ENCODE measurements around the gene SALL3. TPM values are rescaled to one million over a fixed set of nuclear protein-coding genes. Genes with fewer than 3 reads are reported as not detected.

SALL3 gene
- total and polyA plus RNA-seq, 2 of the 8 experiments (the other 6 are each of a cell fraction or from before 2014, with no cell fraction given), result 10.5 to 46.4 TPM

DNA sequence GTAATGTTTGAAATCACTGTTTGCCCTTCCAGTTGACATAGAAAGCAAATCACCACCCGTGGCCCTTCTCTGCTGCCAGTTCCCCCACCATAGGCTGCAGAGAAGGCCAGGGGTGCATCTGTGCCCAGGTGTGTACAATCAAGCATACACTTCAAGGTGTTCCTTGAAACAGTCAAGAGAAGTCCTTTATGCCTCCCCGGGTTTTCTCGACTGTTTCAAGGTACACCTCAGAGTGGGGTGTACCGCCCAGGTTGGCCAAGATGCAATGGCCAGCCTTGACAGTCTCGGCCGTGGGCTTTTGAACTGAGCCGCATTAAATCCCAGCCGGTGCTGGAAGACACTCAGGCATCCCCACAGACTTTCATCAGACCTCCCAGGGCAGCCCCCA is 68.6 kb downstream of the SALL3 start:
- ChIA-PET POLR2A (ENCODE audit: partially characterized antibody) (no interaction called here), CTCF (ENCODE audit: partially characterized antibody) (interaction anchor here (1.3 to 1.5 kb wide), 2 partner anchors 10 to 21 kb away, joined by 3 to 6 read pairs; no protein-coding TSS in a partner anchor)
- Histone ChIP-seq H3K4me1 (replicated peaks in 1 of 4; ENCODE audit: control insufficient read depth in 3 of 4, insufficient read depth in 4 of 4, low read length in 3 of 4) (no peaks in the 10 kb centered on the region), H3K4me3 (ENCODE audit: extremely low read depth in 1 of 4, insufficient read depth in 2 of 4, low read depth in 3 of 4, low read length in 4 of 4) (no peak overlapping the region), H2AFZ (ENCODE audit: low read length) (no peak overlapping the region), H3K9ac (replicated peaks in 1 of 4; ENCODE audit: extremely low read depth in 1 of 4, low read depth in 3 of 4, low read length in 3 of 4) (no peak overlapping the region), H4K91ac (replicated peaks; ENCODE audit: insufficient read length, low read length) (no peak overlapping the region), H3K27ac (ENCODE audit: low read depth, low read length) (no peak overlapping the region), H3K27me3 (replicated peaks in 1 of 4; ENCODE audit: control insufficient read depth in 3 of 4, extremely low read depth in 1 of 4, insufficient read depth in 3 of 4, low read length in 3 of 4) (no peaks in the 10 kb centered on the region), H2BK5ac (ENCODE audit: low read depth, low read length) (no peak overlapping the region), H3K18ac (ENCODE audit: extremely low read depth, low read length) (no peak overlapping the region), H3K23me2 (ENCODE audit: low read depth, low read length) (no peaks in the 10 kb centered on the region), H4K8ac (ENCODE audit: extremely low read depth, insufficient read depth, low read length) (no peak overlapping the region), H2BK120ac (replicated peaks; ENCODE audit: low read depth, low read length) (no peak overlapping the region), H3K23ac (ENCODE audit: insufficient read length) (no peak overlapping the region), H3K56ac (replicated peaks; ENCODE audit: insufficient read length, low read depth, low read length) (no peak overlapping the region), H2BK20ac (ENCODE audit: low read length) (no peak overlapping the region), H4K20me1 (replicated peaks in 1 of 2; ENCODE audit: control insufficient read depth in 1 of 2, insufficient read depth in 2 of 2, low read length in 2 of 2) (no peaks in the 10 kb centered on the region), H3K79me1 (ENCODE audit: low read depth, low read length) (no peaks in the 10 kb centered on the region), H3K14ac (ENCODE audit: insufficient read length) (no peak overlapping the region), H2BK15ac (ENCODE audit: low read length) (no peak overlapping the region), H3K36me3 (ENCODE audit: control insufficient read depth in 2 of 4, insufficient read depth in 4 of 4, low read length in 3 of 4) (no peaks in the 10 kb centered on the region), H2AK5ac (ENCODE audit: low read depth, low read length) (no peak overlapping the region), H3K4me2 (ENCODE audit: insufficient read depth in 1 of 2, low read depth in 2 of 2, low read length in 2 of 2) (no peak overlapping the region), H3K79me2 (ENCODE audit: control insufficient read depth in 1 of 2, insufficient read depth in 2 of 2, low read length in 2 of 2) (no peaks in the 10 kb centered on the region), H3K9me3 (ENCODE audit: insufficient read depth in 2 of 2, low read depth in 1 of 2, low read length in 1 of 2) (no peaks in the 10 kb centered on the region), H2BK12ac (ENCODE audit: low read depth, low read length) (no peak overlapping the region), H3K4ac (replicated peaks; ENCODE audit: insufficient read length, low read depth, low read length) (no peak overlapping the region), H4K5ac (ENCODE audit: insufficient read length, low read depth, low read length) (no peak overlapping the region)
- no peak for DNase-seq (ENCODE audit: low read depth in 1 of 2, low spot score in 2 of 2)
- WGBS, 2 experiments (ENCODE audit: extremely low coverage in 1 of 2, insufficient coverage in 1 of 2, insufficient read length in 1 of 2, insufficient replicate concordance in 2 of 2, low coverage in 1 of 2, low lambda C conversion rate in 2 of 2, missing lambda C conversion rate in 1 of 2), result 92% methylated on average over 8 of the region's 8 CpGs; no CpG with 5 or more reads in 1 of the 2 experiments
- FAIRE-seq, result no peak
- TF ChIP-seq NRF1 (IDR thresholded peaks at IDR 0.05; ENCODE audit: low read depth, low read length) (no peak), CEBPB (IDR thresholded peaks at IDR 0.05; ENCODE audit: low read depth, low read length) (no peak), EGR1 (IDR thresholded peaks at IDR 0.05; ENCODE audit: borderline replicate concordance, low read depth, low read length) (no peak), EZH2 (IDR thresholded peaks at IDR 0.05; ENCODE audit: low read depth, low read length, severe bottlenecking) (no peak), TBP (IDR thresholded peaks at IDR 0.05; ENCODE audit: low read depth, low read length) (no peak), POLR2A (IDR thresholded peaks at IDR 0.05; ENCODE audit: control extremely low read depth in 1 of 2, low read depth in 2 of 2, low read length in 2 of 2) (no peak), SP2 (IDR thresholded peaks at IDR 0.05; ENCODE audit: low read length) (no peak), MAX (IDR thresholded peaks at IDR 0.05) (no peak), RAD21 (IDR thresholded peaks at IDR 0.05 in 1 of 2, conservative IDR thresholded peaks at IDR 0.05 in 1 of 2; ENCODE audit: low read depth in 2 of 2, low read length in 2 of 2) (no peak)

All from H1 (cell line).